GM18517 (cell line): ENCODE results near the gene SLC45A1.
"Not testable (repeated sequence)": the region's sequence is repeated elsewhere in the genome, so short reads cannot be mapped to it uniquely, and the experiment has no call there.

Source experiments
- ATAC-seq: cut with Tn5 transposase; IDR thresholded peaks from one replicate; pipeline ENCODE4 v1.9.1; 2021; ENCODE audit warnings: mild to moderate bottlenecking, moderate library complexity; ENCODE audit not compliant: unreplicated experiment

The SLC45A1 gene

DNA sequence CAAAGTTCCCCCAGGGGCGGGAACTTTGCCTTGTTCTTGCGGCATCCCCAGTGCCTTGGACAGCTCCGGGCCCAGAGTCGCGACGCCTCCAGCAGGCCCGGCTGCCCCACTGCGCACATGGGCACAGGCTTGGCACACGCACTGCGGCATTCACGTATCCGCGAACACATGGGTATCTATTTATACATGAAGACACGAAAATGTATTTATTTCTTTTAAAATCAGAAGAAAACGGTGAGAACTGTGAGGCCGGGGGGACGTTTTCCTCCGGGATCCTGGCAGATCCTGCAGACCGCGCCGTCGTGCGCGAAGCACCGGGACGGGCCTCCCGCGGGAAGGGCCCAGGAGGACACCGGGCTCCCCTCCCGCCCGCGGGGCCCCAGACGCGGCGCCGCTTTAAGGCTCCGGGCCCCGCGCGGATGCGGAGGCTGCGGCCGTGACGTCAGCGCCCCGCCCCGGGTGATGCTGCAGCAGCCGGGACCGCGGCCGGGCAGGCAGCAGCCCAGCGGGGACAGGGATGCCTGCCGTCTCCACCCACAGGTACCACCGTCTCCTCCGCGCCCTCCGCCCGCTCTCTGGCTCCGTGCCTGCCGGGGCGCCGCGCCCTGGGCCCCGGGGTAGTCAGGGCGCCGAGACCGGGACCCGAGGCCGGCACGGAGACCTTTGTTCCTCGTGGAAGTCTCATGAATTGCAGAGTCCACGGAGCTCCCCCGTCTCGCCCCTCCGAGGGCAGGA, at the start of gene SLC45A1:
SLC45A1 (plus strand) TSS at position 468 of the 735 bp plus-strand sequence. CDS start 6,216 bp downstream, outside the sequence.
- ATAC-seq, result no peak

DNA sequence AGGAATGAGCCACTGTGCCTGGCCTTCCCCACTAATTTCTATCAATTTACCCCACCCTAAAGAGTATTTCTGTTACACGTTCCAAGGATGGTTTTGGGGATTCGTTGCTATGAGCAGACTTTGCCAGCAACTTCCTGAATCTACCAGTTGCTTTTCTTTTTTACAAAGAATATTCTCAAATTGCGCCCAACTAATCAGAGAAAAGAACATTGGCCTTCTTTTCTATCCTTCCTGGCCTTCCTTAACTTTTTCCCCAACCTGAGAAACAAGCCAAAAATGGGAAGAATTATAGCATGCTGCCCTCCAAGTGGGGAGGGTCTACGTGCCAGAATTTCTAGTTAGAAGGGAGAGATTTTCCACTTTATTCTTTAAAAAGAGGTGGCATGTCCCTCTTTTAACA, 44.9 kb upstream of the SLC45A1 start:
- no peak for ATAC-seq

DNA sequence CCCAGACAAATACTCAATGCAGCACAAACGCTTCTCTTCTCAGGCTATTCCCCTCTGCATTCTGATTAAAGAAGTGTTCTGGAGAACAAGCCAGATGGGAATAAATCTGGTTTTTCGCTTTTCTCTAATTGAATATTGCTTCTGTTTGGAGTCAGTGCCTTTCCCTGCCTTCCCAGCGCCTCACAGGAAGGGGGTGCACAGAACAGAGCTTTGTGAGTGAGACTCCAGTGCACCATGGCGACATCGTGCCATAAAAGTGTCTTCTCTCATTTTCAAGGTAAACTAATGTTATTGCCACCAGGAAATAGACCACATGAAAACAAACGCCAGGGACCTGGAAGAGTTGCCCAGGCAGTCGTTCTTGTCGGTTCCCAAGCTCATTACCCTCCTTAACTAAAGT, 43.6 kb upstream of the SLC45A1 start:
- ATAC-seq, result no peak

DNA sequence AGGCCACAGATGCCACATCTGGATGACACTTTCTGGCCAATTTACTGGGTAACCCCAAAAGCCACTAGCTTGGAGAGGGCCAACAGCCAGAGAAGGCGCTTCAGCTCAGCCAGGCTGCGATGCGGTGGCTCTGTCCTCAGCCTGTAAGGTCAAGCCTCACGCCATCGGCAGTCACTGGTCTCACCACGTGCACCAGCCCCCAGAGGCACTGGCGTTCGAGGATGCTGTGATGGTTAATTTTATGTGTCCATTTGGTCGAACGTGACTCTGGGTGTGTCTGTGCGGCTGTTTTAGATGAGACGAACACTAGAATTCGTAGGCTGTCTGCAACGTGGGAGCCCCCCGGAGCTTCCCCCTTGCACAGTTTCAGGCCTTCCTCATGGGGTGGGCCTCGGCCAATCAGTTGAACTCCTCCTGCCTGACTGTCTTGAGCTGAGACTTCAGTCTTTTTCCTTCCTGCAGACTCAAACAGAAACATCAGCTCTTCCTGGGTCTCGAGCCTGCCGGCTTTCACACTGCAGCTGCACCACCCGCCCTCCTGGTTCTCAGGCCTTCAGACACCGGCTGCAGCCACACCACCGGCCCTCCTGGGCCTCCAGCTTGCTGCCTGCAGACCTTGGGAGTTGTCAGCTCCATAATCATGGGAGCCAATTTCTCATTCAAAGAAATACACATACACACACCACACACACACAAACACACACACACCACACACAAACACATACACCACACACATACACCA, 41.6 kb upstream of the SLC45A1 start:
- no peak for ATAC-seq

DNA sequence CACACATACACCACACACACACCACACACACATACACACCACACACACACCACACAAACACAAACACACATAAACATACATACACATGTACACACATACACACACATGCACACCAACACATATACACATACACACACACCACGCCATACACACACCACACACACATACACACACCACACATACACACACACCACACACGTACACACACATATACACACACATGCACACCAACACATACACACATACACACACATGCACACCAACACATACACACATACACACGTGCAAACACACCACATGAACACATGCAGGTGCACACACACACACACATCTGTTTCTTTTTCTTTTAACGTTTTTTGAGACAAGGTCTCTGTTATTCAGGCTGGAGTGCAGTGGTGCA, 41.0 kb upstream of the SLC45A1 start:
- no peak for ATAC-seq

DNA sequence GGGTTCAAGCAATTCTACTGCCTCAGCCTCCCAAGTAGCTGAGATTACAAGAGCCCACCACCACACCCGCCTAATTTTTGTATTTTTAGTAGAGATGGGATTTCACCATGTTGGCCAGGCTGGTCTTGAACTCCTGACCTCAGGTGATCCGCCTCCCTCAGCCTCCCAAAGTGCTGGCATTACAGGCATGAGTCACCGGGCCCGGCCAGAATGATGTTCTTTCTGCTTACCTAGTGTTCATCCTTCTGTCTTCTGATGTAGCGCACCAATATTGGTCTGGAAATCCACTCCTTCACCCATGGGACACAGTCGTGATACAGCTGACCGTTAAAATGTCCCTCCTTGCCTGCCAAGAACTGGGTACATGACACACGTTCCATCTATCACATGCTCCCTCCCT, 39.2 kb upstream of the SLC45A1 start:
- ATAC-seq, result not testable (repeated sequence)

DNA sequence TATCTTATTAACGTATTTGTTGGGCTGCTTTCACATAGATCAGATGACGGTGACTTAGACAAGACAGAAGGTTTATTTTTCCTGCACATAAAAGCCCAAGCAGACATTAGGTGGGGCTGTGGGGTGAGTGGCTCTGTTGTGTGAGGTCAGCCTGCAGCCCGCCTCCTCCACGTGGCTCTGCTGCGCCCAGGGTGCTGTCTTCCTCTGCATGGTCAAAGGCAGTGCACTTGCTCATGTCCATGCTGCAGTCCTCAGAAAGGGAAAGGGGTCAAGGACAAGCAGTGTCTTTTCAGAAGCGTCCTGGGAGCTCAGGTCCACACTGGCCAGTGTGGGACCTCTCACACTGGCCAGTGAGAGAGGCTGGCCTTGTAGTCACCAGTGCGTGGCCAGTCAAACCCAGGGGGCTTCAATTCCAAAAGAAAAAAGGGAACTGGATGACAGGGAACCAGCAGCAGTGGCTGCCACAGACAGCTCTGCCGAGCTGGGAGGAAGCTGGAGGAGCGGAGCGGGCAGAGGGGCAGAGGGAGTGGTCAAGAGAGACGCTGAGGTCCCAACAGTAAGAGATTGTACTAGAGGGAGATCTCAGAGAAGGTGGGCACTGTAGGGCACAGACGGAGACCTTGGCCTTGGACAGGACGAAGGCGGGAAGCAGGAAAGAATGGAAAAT, 35.9 kb upstream of the SLC45A1 start:
- ATAC-seq, result no peak

DNA sequence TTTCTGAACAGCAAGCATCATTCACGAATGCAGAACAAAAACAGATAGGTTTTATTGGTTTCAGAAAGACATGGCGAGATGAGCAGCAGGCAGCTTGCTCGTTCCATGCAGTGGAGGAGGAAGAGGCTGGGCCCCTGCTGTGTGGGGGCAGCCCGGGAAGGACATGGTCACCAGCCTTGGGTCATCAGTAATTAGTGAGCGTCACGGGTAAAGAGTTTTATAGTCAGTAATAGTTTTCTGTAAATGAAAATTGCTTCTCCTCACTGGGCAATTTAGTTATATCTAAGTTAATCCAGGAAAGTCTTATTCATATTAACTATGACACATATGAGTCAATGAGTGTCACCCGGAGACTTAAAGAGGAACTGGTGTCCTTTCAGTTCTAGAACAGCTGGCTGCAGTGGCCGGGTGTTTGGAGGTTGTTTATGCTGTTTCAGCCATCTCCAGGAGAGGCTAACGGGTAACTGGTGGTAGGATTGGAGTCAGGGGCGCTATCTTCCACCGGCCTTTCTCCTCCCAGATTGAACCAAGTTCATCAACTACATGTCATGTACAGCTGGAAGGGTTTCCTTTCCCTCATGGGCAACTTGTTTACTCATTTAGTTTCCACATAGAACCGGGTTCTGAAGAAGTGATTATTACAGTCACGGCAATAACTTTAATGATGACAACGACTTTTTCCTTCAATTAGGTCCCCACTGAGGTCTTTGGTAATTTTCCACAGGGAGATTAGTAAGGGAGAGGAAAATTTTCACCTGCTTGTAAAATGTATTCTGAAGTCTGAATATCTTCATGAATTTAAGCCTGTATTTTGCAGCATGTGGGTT, 34.6 kb upstream of the SLC45A1 start:
- ATAC-seq, result peak; percentile 86

DNA sequence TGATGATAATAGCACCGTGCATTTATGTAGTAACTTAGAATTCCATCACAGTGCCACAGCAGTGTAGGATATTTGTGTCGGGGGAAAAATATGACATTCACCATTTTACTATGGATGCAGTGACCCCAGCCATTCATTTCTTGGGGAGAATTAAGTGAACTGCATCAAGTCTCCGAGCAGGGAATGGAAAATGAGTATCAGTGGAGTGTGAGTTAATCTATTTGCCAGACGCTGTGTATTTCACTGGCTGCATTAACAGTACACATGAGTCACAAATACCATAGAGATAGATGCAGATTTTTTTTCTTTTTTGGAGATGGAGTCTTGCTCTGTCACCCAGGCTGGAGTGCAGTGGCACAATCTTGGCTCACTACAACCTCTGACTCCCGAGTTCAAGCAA, 33.8 kb upstream of the SLC45A1 start:
- ATAC-seq, result no peak

DNA sequence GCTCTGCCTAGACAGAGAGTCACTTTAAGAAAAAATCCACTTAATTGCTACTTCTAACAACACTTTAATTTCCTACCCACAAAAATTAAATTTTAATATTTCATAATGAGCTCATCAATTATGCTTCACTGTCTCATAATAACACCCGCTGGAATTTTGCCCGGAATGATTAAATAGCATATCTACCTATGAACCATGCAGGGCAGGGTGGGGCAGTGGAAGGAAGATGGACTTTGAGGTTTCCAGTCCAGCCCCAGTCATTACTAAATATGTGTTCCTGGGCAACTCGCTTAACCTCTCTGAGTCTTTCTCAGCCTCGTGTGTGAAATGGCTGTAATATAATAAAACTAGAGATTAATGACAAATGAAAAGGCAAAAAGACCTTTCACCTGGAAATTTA, 32.8 kb upstream of the SLC45A1 start:
- no peak for ATAC-seq

DNA sequence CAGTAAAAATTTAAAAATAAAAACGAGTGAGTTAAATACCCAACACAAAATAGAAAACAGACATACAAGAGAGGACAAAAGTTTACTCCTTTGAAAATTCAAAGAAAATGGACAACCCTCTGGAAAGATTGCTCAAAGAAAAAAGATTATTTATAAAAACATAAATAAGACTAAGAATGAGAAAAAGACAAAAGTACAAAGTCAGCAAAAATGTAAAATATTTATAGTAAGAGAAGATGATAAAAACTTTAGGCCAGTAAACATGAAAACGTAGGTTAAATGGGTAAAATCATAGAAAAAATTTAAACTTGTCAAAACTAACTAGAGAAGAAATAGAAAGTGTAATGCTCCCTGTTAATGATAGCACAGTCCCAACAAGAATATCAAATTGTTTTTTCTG, 31.9 kb upstream of the SLC45A1 start:
- no peak for ATAC-seq

DNA sequence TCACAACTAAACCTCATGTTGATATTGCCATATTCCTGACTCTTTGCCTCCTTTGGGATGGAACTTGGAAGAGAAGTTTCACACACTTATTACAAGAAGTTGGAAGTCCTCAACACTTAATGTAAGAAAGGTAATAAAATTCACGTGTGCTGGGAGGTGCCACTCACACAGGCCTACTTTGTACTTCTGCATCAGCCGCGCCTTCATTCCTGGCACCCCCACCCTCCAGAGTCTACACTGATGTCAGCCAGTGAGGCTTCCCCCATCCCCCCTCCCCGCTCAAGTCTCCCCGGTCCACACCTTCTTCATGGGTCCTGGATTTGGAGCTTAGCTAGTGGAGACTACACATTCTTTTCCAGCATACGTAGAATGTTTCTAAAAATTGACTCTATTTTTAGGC, 24.8 kb upstream of the SLC45A1 start:
- no peak for ATAC-seq

DNA sequence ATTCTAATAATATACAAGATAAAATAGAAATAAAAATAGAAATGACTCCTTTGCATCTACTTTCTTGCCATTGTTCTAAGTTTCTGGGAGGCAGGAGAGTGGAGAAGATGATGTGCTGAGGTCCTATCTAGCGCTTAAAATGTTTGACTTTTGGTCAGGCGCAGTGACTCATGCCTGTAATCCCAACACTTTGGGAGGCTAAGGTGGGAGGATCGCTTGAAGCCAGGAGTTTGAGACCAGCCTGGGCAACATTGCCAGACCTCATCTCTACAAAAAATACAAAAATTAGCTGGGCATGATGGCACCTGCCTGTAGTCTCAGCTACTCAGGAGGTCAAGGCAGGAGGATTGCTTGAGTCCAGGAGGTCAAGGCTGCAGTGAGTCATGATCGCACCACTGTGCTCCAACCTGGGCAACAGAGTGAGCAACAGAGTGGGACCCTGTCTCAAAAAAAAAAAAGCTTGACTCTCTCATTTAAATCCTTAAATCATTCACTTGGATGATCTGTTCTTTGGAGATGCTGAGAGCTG, 24.2 kb upstream of the SLC45A1 start:
- ATAC-seq, result no peak

DNA sequence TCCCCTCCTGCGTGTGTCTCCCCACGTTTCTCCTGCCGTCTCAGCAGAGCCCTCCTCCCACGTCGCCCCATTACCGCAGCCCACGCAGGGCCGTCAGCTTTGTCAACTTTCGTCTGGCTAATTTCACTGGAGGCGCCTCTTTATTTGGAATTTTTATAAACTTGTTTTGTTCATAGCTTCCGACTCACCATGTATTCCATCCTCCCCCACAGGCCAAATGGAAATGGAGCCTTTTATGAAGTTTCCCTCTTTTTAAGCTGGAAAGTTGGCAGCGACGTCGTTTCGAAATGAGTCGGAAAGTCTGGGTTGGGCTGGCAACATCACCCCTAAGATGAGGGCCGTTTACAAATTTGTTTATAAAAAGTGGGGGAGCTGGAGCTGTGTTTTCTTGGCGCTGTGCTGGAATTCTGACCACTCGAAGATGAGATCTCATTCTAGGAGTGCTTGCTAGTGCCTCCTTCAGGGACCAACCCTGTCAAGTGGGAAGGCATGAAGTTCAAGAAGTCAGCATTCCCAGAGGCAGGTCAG, 23.7 kb upstream of the SLC45A1 start:
- no peak for ATAC-seq

DNA sequence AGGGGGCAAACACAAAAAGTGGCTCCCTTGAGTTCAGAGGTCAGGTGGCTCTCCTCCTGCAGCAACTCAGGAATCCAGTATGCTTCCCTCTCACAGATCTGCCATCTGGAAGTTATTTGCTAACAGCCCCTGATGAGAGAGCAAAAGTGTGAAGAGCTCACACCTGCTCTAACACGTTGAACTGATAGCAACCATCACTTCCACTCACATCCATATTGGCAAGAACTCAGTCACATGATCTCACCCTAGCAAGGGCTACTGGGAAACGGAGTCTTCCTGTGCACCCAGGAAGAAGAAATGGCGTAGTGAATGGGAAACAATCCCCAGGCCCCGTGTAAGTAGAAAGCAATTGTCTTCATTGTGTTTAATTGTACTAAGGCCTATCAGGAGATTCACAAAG, 20.7 kb upstream of the SLC45A1 start:
- ATAC-seq, result no peak

DNA sequence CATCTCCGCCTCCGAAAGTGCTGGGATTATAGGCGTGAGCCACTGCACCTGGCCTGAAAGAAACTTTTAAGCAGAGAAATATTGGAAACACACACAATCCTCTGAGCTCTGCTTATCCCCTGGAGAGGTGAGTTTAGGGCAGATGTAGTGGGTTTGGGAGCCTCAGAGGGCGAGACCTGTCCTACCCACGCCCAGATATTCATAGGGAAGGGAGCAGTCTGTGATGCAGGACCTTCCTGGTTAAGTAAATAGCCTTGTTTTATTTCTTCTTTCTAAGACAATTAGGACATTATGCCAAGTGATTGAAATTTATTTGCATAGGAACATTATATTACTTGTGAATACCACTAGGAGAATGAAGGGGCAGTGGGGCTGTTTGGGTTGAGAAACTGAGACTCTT, 18.0 kb upstream of the SLC45A1 start:
- no peak for ATAC-seq

DNA sequence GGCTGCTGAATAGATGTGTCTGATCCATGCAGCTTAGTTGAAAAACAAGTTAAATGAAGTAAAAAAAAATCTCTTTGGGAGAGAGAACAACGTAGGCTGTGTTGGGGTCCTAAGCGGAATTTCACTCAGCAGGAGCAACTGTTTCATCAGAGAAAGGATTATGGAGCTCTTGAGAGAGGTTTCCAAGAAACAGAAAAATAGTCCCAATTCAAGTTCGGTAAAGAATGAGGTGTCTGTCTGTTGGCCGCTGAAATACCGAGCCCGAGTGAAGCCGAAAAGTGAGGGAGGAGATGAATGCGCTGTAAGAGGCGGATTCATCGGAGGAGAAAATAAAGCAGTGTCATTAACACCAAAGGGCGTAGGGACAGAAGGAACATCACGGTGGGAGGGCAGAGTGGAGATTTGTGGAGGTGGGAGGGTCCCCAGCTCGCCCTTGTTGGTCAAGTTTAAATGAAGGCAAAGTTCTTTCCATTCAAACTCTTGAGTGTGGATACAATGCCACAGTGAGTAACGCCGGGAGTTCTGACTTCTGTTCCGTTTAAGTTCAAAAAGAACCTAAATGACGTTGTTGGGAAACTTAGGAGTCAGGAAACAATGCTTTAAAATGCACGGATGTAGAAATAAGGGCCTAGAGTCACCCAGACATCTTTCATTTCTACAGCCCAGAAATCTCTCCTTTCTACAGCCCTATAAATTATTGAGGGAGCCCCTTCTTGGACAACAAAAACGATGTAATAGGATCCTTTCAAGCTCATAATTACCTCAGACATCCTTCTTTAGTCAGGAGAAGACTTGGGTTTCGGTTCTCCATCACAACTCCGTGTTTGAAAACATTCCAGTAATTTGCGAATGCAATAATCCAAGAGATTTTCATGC, 15.6 kb upstream of the SLC45A1 start:
- ATAC-seq, result no peak

DNA sequence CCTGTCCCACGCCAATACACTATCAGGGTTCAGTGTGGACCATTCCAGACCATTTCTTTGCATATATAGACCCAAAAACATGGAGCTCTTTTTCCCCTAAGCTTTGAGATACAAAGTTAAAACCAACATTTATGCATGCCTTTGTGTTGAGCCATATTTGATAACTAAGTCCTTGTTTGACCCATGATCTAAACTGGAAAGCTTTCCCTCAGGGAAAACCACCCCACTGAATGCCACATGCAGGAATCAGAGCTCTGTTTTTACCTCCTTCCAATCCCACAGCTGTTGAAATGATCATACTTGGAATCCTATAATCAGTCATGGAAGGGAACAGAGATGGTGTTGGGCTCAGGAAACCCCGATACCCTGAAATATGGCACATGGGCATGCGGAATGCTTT, 14.8 kb upstream of the SLC45A1 start:
- no peak for ATAC-seq

DNA sequence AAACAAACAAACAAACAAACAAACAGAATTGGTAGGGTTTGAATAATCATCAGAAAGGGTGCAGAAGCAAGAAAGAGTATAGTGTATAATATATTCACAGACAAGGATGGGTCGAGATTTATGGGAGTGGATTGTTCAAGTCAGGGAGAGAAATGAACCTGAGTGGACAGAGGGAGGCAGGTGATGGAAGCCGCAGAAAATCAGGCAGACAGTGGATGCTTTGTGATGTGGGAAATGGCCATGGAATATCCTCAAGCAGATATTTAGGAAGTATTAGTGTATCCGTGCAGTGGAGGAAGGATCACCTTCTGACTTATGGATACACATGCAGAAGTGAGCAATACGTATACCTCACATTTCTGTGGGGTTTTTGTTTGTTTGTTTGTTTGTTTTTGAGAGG, 14.0 kb upstream of the SLC45A1 start:
- ATAC-seq, result no peak

DNA sequence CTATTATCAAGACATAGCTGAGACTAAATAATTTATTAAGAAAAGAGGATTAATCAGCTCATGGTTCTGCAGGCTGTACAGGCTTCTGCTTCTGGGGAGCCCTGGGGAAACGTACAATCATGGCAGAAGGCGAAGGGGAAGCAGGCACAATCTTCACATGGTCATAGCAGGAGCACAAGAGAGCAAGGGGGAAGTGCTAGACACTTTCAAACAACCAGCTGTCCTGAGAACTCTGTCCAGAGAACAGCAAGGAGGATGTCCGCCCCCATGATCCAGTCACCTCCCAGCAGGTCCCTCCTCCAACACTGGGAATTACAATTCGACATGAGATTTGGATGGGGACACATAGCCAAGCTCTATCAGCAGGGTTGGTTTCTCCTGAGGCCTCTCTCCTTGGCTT, 10.3 kb upstream of the SLC45A1 start:
- ATAC-seq, result no peak
